Activated CD4-positive, alpha-beta memory T cell treated with anti-CD3 and anti-CD28 coated beads, Interleukin-2, amount 10 ng/mL, durations not matched to agents 7 days and 5 days (primary cell): ENCODE data around the gene MR1. TPM values are rescaled to one million over a fixed set of nuclear protein-coding genes. Genes with fewer than 3 reads are reported as not detected.
"Not testable (repeated sequence)": the region's sequence is repeated elsewhere in the genome, so short reads cannot be mapped to it uniquely, and the experiment has no call there.

Experiments used
- CTCF ChIA-PET: fragments of 350-600 bp; sonication (Branson Sonifier 250); formaldehyde crosslinking; loops from one replicate; lab custom pipeline; 2021; ENCODE audit warnings: antibody characterized with exemption, inconsistent platforms; lab: Charles Lee
- POLR2A ChIA-PET: fragments of 350-600 bp; sonication (Branson Sonifier 250); formaldehyde crosslinking; loops from one replicate; lab custom pipeline; 2021; ENCODE audit warnings: antibody characterized with exemption; lab: Charles Lee
- DNase-seq: peaks from one replicate; pipeline ENCODE4 v3.0.0-alpha.2; 2020
- H3K27ac Mint-ChIP-seq: one replicate; pipeline ENCODE4 v1.8.0; 2021; ENCODE audit warnings: mild to moderate bottlenecking, mixed read lengths
- H3K27me3 Mint-ChIP-seq: one replicate; pipeline ENCODE4 v1.8.0; 2021; ENCODE audit warnings: mixed read lengths
- H3K36me3 Mint-ChIP-seq: one replicate; pipeline ENCODE4 v1.8.0; 2021; ENCODE audit warnings: low read depth, mixed read lengths
- H3K4me1 Mint-ChIP-seq: one replicate; pipeline ENCODE4 v1.8.0; 2021; ENCODE audit warnings: mixed read lengths
- H3K4me3 Mint-ChIP-seq: one replicate; pipeline ENCODE4 v1.8.0; 2021; ENCODE audit warnings: mild to moderate bottlenecking, mixed read lengths
- H3K9me3 Mint-ChIP-seq: one replicate; pipeline ENCODE4 v1.8.0; 2021; ENCODE audit warnings: mixed read lengths
- total RNA-seq, 2 experiments: library from RNA; stranded (reverse); gene quantifications; one replicate each; pipeline ENCODE4 v1.2.3, GENCODE V29; 2021

MR1 gene
- total RNA-seq, 2 experiments from 2014 or later, result 36.4 to 36.5 TPM

GRCh38 chr1:181035210-181035609 lies 1.4 kb downstream of the MR1 start:
- not testable (repeated sequence) for H3K27me3 Mint-ChIP-seq, DNase-seq, H3K9me3 Mint-ChIP-seq
- peak overlapping the region; percentile 18 for H3K4me3 Mint-ChIP-seq
- peak overlapping the region; percentile 13 for H3K27ac Mint-ChIP-seq
- H3K4me1 Mint-ChIP-seq, result peaks cover 62% of the 10 kb centered on the region
- POLR2A ChIA-PET, result interaction anchor here (0.6 to 8.2 kb wide), 7 partner anchors 10 to 113 kb away, joined by 3 to 66 read pairs (median 4); partner anchors contain the start of gene IER5
- H3K36me3 Mint-ChIP-seq, result peaks cover 41% of the 10 kb centered on the region
- CTCF ChIA-PET, result interaction anchor here (1.1 to 9.2 kb wide), 3 partner anchors 55 to 113 kb away, joined by 3 to 149 read pairs (median 6); no protein-coding TSS in a partner anchor

- H3K36me3 Mint-ChIP-seq, result peaks cover 47% of the 10 kb centered on the region
- peaks cover 68% of the 10 kb centered on the region for H3K4me1 Mint-ChIP-seq
- no peaks in the 10 kb centered on the region for H3K9me3 Mint-ChIP-seq
- no peak overlapping the region for H3K4me3 Mint-ChIP-seq
- ChIA-PET CTCF (interaction anchor here (1.1 to 9.2 kb wide), 9 partner anchors 14 to 130 kb away, joined by 3 to 149 read pairs (median 5); no protein-coding TSS in a partner anchor), POLR2A (interaction anchor here (1.2 to 8.2 kb wide), 7 partner anchors 8 to 112 kb away, joined by 3 to 66 read pairs (median 4); partner anchors contain the start of gene IER5)
- H3K27me3 Mint-ChIP-seq, result no peaks in the 10 kb centered on the region
- no peak for DNase-seq
- H3K27ac Mint-ChIP-seq, result no peak overlapping the region
Measured at GRCh38 chr1:181036107-181036836, 2.5 kb downstream of the MR1 start.

GRCh38 chr1:181037386-181037785 lies 3.6 kb downstream of the MR1 start:
- POLR2A ChIA-PET, result interaction anchor here (1.0 to 8.2 kb wide), 5 partner anchors 16 to 105 kb away, joined by 3 to 66 read pairs (median 9); partner anchors contain the start of gene IER5
- H3K27me3 Mint-ChIP-seq, result no peaks in the 10 kb centered on the region
- H3K36me3 Mint-ChIP-seq, result peaks cover 54% of the 10 kb centered on the region
- CTCF ChIA-PET, result interaction anchor here (0.7 to 9.2 kb wide), 21 partner anchors 15 to 156 kb away, joined by 3 to 149 read pairs (median 4); no protein-coding TSS in a partner anchor
- H3K4me3 Mint-ChIP-seq, result no peak overlapping the region
- no peak for DNase-seq
- peaks cover 72% of the 10 kb centered on the region for H3K4me1 Mint-ChIP-seq
- H3K9me3 Mint-ChIP-seq, result no peaks in the 10 kb centered on the region
- no peak overlapping the region for H3K27ac Mint-ChIP-seq

DNA sequence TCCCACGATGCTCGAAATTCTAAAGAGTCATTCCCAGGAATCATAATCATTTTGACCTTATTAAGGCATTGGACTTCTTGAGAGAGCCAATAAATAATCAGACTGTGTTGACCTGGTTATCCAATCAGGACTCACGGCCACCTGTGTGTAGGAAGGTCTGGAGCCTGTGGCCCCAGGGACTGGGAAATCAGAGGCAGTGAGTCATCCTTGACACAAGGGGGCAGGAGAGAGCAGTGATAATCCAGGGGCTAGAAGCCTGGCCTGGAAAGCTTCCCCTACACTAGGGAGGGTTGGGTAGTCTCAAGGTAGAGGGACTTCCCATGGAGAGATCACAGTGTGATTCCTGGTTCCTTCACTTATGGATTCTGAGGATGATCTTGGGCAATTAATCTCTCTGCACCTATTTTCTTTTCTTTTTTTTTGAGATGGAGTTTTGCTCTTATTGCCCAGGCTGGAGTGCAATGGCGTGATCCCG lies 4.7 kb downstream of the MR1 start:
- no peak overlapping the region for H3K27ac Mint-ChIP-seq
- no peak overlapping the region for H3K4me3 Mint-ChIP-seq
- ChIA-PET POLR2A (interaction anchor here (0.6 to 8.2 kb wide), 7 partner anchors 25 to 1156 kb away, joined by 3 to 66 read pairs (median 3); partner anchors contain the start of genes IER5 and TOR1AIP1), CTCF (interaction anchor here (0.6 to 9.2 kb wide), 19 partner anchors 13 to 131 kb away, joined by 3 to 149 read pairs (median 5); no protein-coding TSS in a partner anchor)
- H3K9me3 Mint-ChIP-seq, result no peaks in the 10 kb centered on the region
- H3K36me3 Mint-ChIP-seq, result peaks cover 48% of the 10 kb centered on the region
- peaks cover 70% of the 10 kb centered on the region for H3K4me1 Mint-ChIP-seq
- peak; percentile 70 for DNase-seq
- no peaks in the 10 kb centered on the region for H3K27me3 Mint-ChIP-seq

GRCh38 chr1:181040284-181040865 lies 6.6 kb downstream of the MR1 start:
- Mint-ChIP-seq H3K27me3 (no peaks in the 10 kb centered on the region), H3K4me3 (no peak overlapping the region), H3K4me1 (peaks cover 78% of the 10 kb centered on the region), H3K36me3 (peaks cover 53% of the 10 kb centered on the region), H3K9me3 (no peaks in the 10 kb centered on the region), H3K27ac (no peak overlapping the region)
- POLR2A ChIA-PET, result interaction anchor here (0.6 to 8.2 kb wide), 3 partner anchors 13 to 102 kb away, joined by 3 to 66 read pairs (median 39); partner anchors contain the start of gene IER5
- no peak for DNase-seq
- CTCF ChIA-PET, result interaction anchor here (1.1 to 9.2 kb wide), 2 partner anchors 19 to 101 kb away, joined by 3 to 149 read pairs; no protein-coding TSS in a partner anchor

DNA sequence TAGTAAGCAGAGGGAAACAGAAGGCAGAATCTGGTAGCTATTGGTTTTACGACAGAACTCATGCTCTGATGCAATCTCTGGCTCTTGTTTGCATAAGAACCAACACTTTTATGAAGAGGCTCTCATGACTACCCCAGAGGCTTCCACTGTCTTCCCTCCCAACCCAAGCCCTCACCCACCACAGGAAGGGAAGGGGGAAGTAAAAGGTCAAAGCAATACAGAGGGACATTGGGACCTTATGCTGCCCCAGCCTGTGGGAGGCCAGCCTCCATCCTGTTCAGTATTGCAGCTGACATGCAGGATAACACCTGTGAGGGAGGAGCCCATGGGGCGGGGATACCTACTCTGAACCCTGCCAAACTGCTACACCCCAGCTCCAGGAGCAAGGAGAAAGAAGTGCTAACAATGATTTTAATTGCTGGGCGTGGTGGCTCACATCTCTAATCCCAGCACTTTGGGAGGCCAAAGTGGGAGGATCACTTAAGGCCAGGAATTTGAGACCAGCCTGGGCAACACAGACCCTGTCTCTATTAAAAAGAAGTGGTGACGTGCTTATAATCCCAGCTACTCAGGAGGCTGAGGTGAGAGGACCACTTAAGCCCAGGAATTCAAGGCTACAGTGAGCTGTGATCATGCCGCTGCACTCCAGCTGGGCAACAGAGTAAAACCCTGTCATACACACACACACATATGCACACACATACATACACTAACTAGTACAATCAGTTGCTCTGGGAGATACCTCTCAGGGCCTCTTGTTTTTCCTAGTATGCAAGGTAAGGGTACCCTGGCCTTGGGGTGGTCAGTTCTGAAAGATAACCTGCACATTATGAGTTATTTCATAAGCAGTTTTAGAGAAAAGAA lies 9.5 kb downstream of the MR1 start:
- H3K27me3 Mint-ChIP-seq, result no peaks in the 10 kb centered on the region
- ChIA-PET POLR2A (interaction anchor here (0.9 to 4.2 kb wide), 5 partner anchors 9 to 98 kb away, joined by 3 to 22 read pairs (median 9); partner anchors contain the start of gene MR1), CTCF (interaction anchor here (0.6 to 2.2 kb wide), 4 partner anchors 13 to 123 kb away, joined by 3 to 16 read pairs (median 3); no protein-coding TSS in a partner anchor)
- H3K4me1 Mint-ChIP-seq, result peaks cover 55% of the 10 kb centered on the region
- H3K36me3 Mint-ChIP-seq, result peaks cover 39% of the 10 kb centered on the region
- no peak for DNase-seq
- no peaks in the 10 kb centered on the region for H3K9me3 Mint-ChIP-seq
- no peak overlapping the region for H3K4me3 Mint-ChIP-seq
- peak overlapping the region; percentile 72 for H3K27ac Mint-ChIP-seq

GRCh38 chr1:181044449-181044966 lies 10.7 kb downstream of the MR1 start:
- POLR2A ChIA-PET, result interaction anchor here (0.7 to 4.2 kb wide), 6 partner anchors 10 to 97 kb away, joined by 3 to 22 read pairs (median 6); partner anchors contain the start of gene MR1
- H3K27ac Mint-ChIP-seq, result peak overlapping the region; percentile 80
- H3K4me3 Mint-ChIP-seq, result no peak overlapping the region
- no peaks in the 10 kb centered on the region for H3K9me3 Mint-ChIP-seq
- peaks cover 46% of the 10 kb centered on the region for H3K4me1 Mint-ChIP-seq
- CTCF ChIA-PET, result interaction anchor here (1.0 to 1.4 kb wide), 2 partner anchors 99 to 122 kb away, joined by 3 read pairs; no protein-coding TSS in a partner anchor
- peaks cover 32% of the 10 kb centered on the region for H3K36me3 Mint-ChIP-seq
- DNase-seq, result peak; percentile 57
- H3K27me3 Mint-ChIP-seq, result no peaks in the 10 kb centered on the region

GRCh38 chr1:181045946-181046345 lies 12.2 kb downstream of the MR1 start:
- DNase-seq, H3K9me3 Mint-ChIP-seq, H3K4me3 Mint-ChIP-seq, H3K27me3 Mint-ChIP-seq, CTCF ChIA-PET, H3K27ac Mint-ChIP-seq: not testable (repeated sequence)
- Mint-ChIP-seq H3K36me3 (peaks cover 34% of the 10 kb centered on the region), H3K4me1 (peaks cover 37% of the 10 kb centered on the region)
- POLR2A ChIA-PET, result interaction anchor here (4.2 kb wide), 1 partner anchor 12 kb away, joined by 22 read pairs; the partner anchor contains the start of gene MR1

DNA sequence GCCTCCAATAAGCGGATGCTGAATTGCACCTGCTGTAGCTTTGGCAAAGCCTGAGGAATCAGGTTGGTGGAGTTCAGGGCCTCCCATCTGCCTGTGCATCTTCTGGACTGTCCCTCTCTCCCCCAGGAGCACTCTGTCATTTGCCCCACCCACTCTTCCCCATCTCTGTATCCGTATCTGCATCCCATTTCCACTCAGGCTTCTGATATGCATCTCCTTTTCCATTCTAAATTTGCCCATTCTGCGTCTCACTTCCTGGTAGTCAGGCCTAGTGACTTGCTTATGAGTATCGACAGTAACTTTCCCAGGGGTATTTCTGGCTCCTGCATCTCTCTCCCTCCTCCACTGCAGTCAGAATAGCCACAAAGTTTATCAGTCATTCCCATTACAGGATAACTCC lies 15.6 kb downstream of the MR1 start:
- no peak overlapping the region for H3K4me3 Mint-ChIP-seq
- CTCF ChIA-PET, result no interaction called here
- H3K4me1 Mint-ChIP-seq, result peaks cover 13% of the 10 kb centered on the region
- H3K36me3 Mint-ChIP-seq, result peaks cover 47% of the 10 kb centered on the region
- POLR2A ChIA-PET, result interaction anchor here (2.4 kb wide), 1 partner anchor 13 kb away, joined by 7 read pairs; no protein-coding TSS in a partner anchor
- no peaks in the 10 kb centered on the region for H3K27me3 Mint-ChIP-seq
- no peaks in the 10 kb centered on the region for H3K9me3 Mint-ChIP-seq
- no peak overlapping the region for H3K27ac Mint-ChIP-seq
- no peak for DNase-seq

GRCh38 chr1:181050922-181051321 lies 17.1 kb downstream of the MR1 start:
- Mint-ChIP-seq H3K27ac (no peak overlapping the region), H3K36me3 (peaks cover 51% of the 10 kb centered on the region), H3K9me3 (no peaks in the 10 kb centered on the region), H3K4me3 (no peak overlapping the region), H3K27me3 (no peaks in the 10 kb centered on the region), H3K4me1 (peaks cover 5% of the 10 kb centered on the region)
- CTCF ChIA-PET, result interaction anchor here (1.1 kb wide), 1 partner anchor 54 kb away, joined by 3 read pairs; no protein-coding TSS in a partner anchor
- POLR2A ChIA-PET, result no interaction called here
- DNase-seq, result no peak

GRCh38 chr1:181056560-181056959 lies 22.8 kb downstream of the MR1 start:
- Mint-ChIP-seq H3K9me3 (peaks cover 10% of the 10 kb centered on the region), H3K27me3 (no peaks in the 10 kb centered on the region), H3K27ac (no peak overlapping the region), H3K4me1 (peaks cover 4% of the 10 kb centered on the region), H3K4me3 (no peak overlapping the region), H3K36me3 (peaks cover 56% of the 10 kb centered on the region)
- DNase-seq, result no peak
- POLR2A ChIA-PET, result no interaction called here
- CTCF ChIA-PET, result no interaction called here
